Stomach (tissue), 9 donors: ENCODE results near the gene MET. TPM values are rescaled to one million over a fixed set of nuclear protein-coding genes. Genes with fewer than 3 reads are reported as not detected.

Experiments used
- DNase-seq, 2 donors: peaks; one replicate each; pipeline versions ENCODE4 v3.0.0 to v3.0.0-alpha.2; 2013 to 2019
- H3K27ac ChIP-seq, 5 donors: fragments of 200-600 bp in 4 of 5; sonication (generic) in 4 of 5; one replicate each; pipeline ENCODE4 v1.5.1; 2013 to 2019; ENCODE audit warnings: mild to moderate bottlenecking in 1 of 5, moderate library complexity in 1 of 5
- H3K27me3 ChIP-seq, 3 donors: fragments of 200-600 bp; sonication (generic); one replicate each; pipeline ENCODE4 v1.5.1; 2017 to 2019; ENCODE audit warnings: mixed run types in 1 of 3
- H3K36me3 ChIP-seq, 4 donors: fragments of 200-600 bp; sonication (generic); 1 replicate in 3 of 4; 2 replicates in 1 of 4; pipeline ENCODE4 v1.5.1; 2016 to 2019
- H3K4me1 ChIP-seq, 4 donors: fragments of 200-600 bp; sonication (generic); one replicate each; pipeline ENCODE4 v1.5.1; 2016 to 2019
- H3K4me3 ChIP-seq, 4 donors: fragments of 200-600 bp; sonication (generic) in 3 of 4; one replicate each; pipeline ENCODE4 v1.5.1; 2016 to 2019; ENCODE audit warnings: mild to moderate bottlenecking in 1 of 4
- H3K9me3 ChIP-seq, 4 donors: fragments of 200-600 bp; sonication (generic); one replicate each; pipeline ENCODE4 v1.5.1; 2016 to 2019
- CTCF ChIP-seq, 7 experiments: fragments of 450-650 bp in 4 of 7; fragments of 200-600 bp in 3 of 7; sonication (generic) in 3 of 7; IDR thresholded peaks; one replicate each; pipeline ENCODE4 v1.5.1; 2016 to 2019; ENCODE audit warnings: antibody characterized with exemption in 7 of 7, control low read depth in 2 of 7, mild to moderate bottlenecking in 1 of 7
- EP300 ChIP-seq: sonication (generic); formaldehyde crosslinking; IDR thresholded peaks from one replicate; pipeline ENCODE4 v1.6.1; 2017; ENCODE audit warnings: antibody characterized with exemption
- POLR2A ChIP-seq, 4 donors: fragments of 450-650 bp; IDR thresholded peaks; one replicate each; pipeline ENCODE4 v1.6.1; 2016; ENCODE audit warnings: antibody characterized with exemption in 4 of 4, control low read depth in 2 of 4, mild to moderate bottlenecking in 1 of 4, moderate library complexity in 1 of 4
- POLR2AphosphoS5 ChIP-seq, 3 donors: sonication (generic); formaldehyde crosslinking; IDR thresholded peaks; one replicate each; pipeline ENCODE4 v1.6.1; 2016; ENCODE audit warnings: antibody characterized with exemption in 3 of 3
- WGBS, 5 donors: extraction: QIAGEN DNeasy Blood & Tissue Kit in 3 of 5; methylation state at CpG; one replicate each; pipeline versions ENCODE4 v1.1.5 to v1.1.7; 2013 to 2018; 5-methylcytosine and 5-hydroxymethylcytosine counted together
- intact Hi-C: fragments of 100-400 bp; cut with DNase I; formaldehyde crosslinking; loops from one replicate; pipeline ENCODE4 v1.15.1; 2023; ENCODE audit warnings: low total_unique reads
- polyA plus RNA-seq, 3 donors: library from polyadenylated mRNA; stranded (reverse); fragments of 200-250 nt; gene quantifications; one replicate each; pipeline ENCODE4 v1.2.3, GENCODE V29; 2013
- total RNA-seq, 5 donors: library from RNA; depleted of rRNA; stranded (reverse); fragments of >200 nt; gene quantifications; one replicate each; pipeline versions ENCODE4 v1.1.0 to v1.2.3, GENCODE V29; 2014 to 2016
- donor health status: healthy with polysubstance abuse.
- donor health status: Bipolar disorder and iron deficiency.
- donor health status: healthy.

MET gene
- total and polyA plus RNA-seq, 8 donors, result 0.58 to 36.2 (median 4.3) TPM

- no peak overlapping the region for H3K4me3 ChIP-seq
- peaks cover 0 to 14% (median 5%) of the 10 kb centered on the region in 4 donors for H3K4me1 ChIP-seq
- peaks cover 0 to 6% (median 0%) of the 10 kb centered on the region in 4 donors for H3K36me3 ChIP-seq
- intact Hi-C loops, result no loop called here
- no peak overlapping the region for H3K27ac ChIP-seq
- no peaks in the 10 kb centered on the region for H3K27me3 ChIP-seq
- TF ChIP-seq EP300 (no peak), POLR2A (IDR thresholded peaks at IDR 0.05) (no peak), POLR2AphosphoS5 (IDR thresholded peaks at IDR 0.05) (no peak), CTCF (IDR thresholded peaks at IDR 0.05) (no peak)
- H3K9me3 ChIP-seq, result no peaks in the 10 kb centered on the region
- DNase-seq, result no peak
- WGBS, 5 donors, result 83 to 85% (median 85%) methylated on average over 5 of the region's 5 CpGs
These were observed 121.9 kb downstream of the MET start for GRCh38 chr7:116793795-116794340.

GRCh38 chr7:116796471-116796870 is 124.5 kb downstream of the MET start:
- DNase-seq, result no peak
- H3K36me3 ChIP-seq, result peaks cover 0 to 6% (median 0%) of the 10 kb centered on the region in 4 donors
- intact Hi-C loops, result no loop called here
- no peak for TF ChIP-seq POLR2A (IDR thresholded peaks at IDR 0.05)
- TF ChIP-seq CTCF (IDR thresholded peaks at IDR 0.05), result no peak
- no peak for TF ChIP-seq EP300
- no peak for TF ChIP-seq POLR2AphosphoS5 (IDR thresholded peaks at IDR 0.05)
- no peak overlapping the region for H3K27ac ChIP-seq
- WGBS, 5 donors, result 93 to 97% (median 95%) methylated on average over 5 of the region's 5 CpGs
- no peaks in the 10 kb centered on the region for H3K27me3 ChIP-seq
- no peak overlapping the region for H3K4me3 ChIP-seq
- peaks cover 0 to 14% (median 4%) of the 10 kb centered on the region in 4 donors for H3K4me1 ChIP-seq
- H3K9me3 ChIP-seq, result no peaks in the 10 kb centered on the region

- no peaks in the 10 kb centered on the region for H3K9me3 ChIP-seq
- H3K4me1 ChIP-seq, result peaks cover 0 to 16% (median 5%) of the 10 kb centered on the region in 4 donors
- peaks cover 0 to 6% (median 0%) of the 10 kb centered on the region in 4 donors for H3K36me3 ChIP-seq
- TF ChIP-seq POLR2AphosphoS5 (IDR thresholded peaks at IDR 0.05) (peak in 1 of 3 donors; percentile 68), EP300 (no peak), POLR2A (IDR thresholded peaks at IDR 0.05) (no peak), CTCF (IDR thresholded peaks at IDR 0.05) (no peak)
- H3K27ac ChIP-seq, result peak overlapping the region in 3 of 5 donors; percentile 39 to 62 (median 56)
- 19 to 42% (median 32%) methylated on average over 2 of the region's 2 CpGs for WGBS, 5 donors
- H3K27me3 ChIP-seq, result no peaks in the 10 kb centered on the region
- intact Hi-C loops, result no loop called here
- DNase-seq, result peak in 1 of 2 donors; percentile 87
- H3K4me3 ChIP-seq, result no peak overlapping the region
These were observed 125.6 kb downstream of the MET start for GRCh38 chr7:116797612-116798011.

GRCh38 chr7:116798232-116798631 is 126.2 kb downstream of the MET start:
- H3K36me3 ChIP-seq, result peaks cover 0 to 6% (median 0%) of the 10 kb centered on the region in 4 donors
- 72 to 83% (median 77%) methylated on average over 3 of the region's 3 CpGs for WGBS, 5 donors
- H3K9me3 ChIP-seq, result no peaks in the 10 kb centered on the region
- peak overlapping the region in 3 of 5 donors; percentile 39 to 62 (median 56) for H3K27ac ChIP-seq
- H3K4me3 ChIP-seq, result no peak overlapping the region
- DNase-seq, result no peak
- H3K4me1 ChIP-seq, result peaks cover 0 to 23% (median 9%) of the 10 kb centered on the region in 4 donors
- intact Hi-C loops, result no loop called here
- H3K27me3 ChIP-seq, result no peaks in the 10 kb centered on the region
- TF ChIP-seq POLR2A (IDR thresholded peaks at IDR 0.05), result no peak

- Histone ChIP-seq H3K4me1 (peaks cover 0 to 30% (median 13%) of the 10 kb centered on the region in 4 donors), H3K9me3 (no peaks in the 10 kb centered on the region), H3K27ac (no peak overlapping the region), H3K27me3 (no peaks in the 10 kb centered on the region), H3K4me3 (no peak overlapping the region), H3K36me3 (peaks cover 0 to 6% (median 0%) of the 10 kb centered on the region in 4 donors)
- no peak for TF ChIP-seq CTCF (IDR thresholded peaks at IDR 0.05)
- no peak for TF ChIP-seq EP300
- TF ChIP-seq POLR2AphosphoS5 (IDR thresholded peaks at IDR 0.05), result no peak
- TF ChIP-seq POLR2A (IDR thresholded peaks at IDR 0.05), result no peak
- no peak for DNase-seq
- intact Hi-C loops, result loop anchor here (10.0 kb wide), 1 partner anchor 125 kb away; the partner anchor contains the start of gene MET
These were observed 127.9 kb downstream of the MET start for GRCh38 chr7:116799916-116800315.
